HG03280 (cell line): ENCODE results near the gene IMP4.

Source experiments
- ATAC-seq: cut with Tn5 transposase; IDR thresholded peaks from one replicate; pipeline ENCODE4 v1.9.1; 2021; ENCODE audit warnings: mild to moderate bottlenecking, moderate library complexity; ENCODE audit not compliant: unreplicated experiment

Gene IMP4

DNA sequence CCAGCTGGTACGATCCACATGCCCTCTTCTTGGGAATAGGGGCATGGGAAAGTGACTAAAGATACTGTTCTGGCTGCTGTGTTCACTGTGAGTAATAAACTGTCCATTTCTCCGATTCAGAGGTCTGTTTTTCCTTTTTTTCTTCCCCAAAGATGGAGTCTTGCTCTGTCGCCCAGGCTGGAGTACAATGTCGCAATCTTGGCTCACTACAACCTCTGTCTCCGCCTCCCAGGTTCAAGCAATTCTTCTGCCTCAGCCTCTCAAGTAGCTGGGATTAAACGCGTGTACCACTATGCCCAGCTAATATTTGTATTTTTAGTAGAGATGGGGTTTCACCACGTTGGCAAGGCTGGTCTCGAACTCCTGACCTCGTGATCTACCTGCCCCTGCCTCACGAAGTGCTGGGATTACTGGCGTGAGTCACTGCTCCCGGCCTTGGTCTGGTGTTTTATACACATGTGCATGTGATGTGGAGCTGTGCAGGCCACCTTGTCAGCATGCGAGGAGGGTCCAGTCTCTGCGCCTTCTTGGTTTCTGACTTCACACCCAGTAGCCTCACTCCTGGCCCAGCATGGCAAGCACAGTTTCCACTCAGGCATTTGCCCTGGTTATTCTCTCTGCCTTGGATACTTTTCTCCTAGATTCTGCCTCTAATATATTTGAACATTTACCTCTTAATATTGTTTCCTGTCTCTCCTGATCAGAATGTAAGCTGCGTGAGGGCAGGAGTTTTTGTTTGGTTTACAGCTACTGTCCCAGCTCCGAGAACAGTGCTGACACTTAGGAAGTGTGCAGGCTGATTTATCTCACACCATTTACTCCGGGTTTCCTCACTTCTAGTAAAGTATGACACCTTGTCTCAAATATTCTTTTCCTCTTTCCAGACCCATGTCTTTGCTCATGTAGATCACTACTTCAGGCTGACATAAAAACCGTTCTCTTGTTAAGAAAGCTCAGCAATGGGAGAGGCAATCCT lies 32.9 kb downstream of the IMP4 start:
- ATAC-seq, result no peak

DNA sequence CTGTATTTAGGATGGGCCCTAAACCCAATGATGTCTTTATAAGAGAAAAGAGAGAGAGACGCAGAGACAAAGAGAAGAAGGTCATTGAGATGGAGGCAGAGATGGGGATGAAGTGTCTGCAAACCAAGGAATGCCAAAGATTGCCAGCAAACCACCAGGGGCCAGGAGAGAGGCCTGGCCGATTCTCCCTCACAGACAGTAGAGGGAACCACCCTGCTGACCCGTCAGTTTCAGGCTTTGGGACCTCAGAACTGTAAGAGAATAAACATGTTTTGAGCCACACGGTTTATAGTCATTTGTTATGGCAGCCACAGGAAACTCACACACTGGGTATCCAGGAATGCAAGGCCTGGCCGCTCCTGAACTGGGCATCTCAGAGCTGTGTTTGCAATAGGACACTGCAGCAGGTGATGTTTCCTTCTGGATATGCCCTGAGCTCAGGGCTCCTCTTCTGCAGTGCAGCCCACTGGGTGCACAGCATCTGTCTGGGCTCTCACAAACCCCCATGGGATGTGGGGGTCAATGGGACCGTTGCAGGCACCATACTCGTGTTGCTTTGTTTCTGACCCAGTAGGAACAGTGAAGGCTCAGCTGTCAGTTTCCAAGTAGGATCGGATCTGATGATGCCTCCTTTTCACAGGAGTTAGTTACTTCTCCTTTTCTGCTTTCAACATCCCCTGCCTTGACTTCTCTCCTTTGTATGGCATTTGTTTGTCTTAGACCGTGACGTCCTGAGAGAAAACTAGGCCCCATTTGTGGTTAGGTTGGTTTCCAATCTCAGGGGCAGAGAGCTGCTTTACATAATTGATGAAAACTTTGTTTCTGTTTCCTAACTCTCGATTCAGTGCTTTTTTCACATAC lies 34.0 kb downstream of the IMP4 start:
- peak; percentile 54 for ATAC-seq

DNA sequence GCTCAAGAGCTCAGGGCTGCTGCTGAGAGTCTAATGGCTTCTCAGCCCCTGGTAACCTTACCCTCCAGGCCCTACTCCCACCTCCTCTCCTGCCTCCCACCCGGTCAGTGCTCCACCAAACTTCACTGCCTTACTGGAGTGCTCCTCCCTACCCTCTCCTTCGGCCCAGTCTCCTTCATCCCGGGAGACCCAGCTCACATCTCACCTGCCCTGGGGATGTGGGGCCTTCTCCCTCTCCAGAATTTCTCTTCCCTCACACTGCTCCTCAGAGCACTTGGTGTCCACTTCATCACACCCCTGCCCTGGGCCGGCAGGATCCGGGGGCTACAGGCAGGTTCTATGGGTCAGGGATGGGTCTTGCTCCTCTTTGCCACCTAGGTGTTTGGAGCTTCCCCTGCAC lies 34.8 kb downstream of the IMP4 start:
- no peak for ATAC-seq

DNA sequence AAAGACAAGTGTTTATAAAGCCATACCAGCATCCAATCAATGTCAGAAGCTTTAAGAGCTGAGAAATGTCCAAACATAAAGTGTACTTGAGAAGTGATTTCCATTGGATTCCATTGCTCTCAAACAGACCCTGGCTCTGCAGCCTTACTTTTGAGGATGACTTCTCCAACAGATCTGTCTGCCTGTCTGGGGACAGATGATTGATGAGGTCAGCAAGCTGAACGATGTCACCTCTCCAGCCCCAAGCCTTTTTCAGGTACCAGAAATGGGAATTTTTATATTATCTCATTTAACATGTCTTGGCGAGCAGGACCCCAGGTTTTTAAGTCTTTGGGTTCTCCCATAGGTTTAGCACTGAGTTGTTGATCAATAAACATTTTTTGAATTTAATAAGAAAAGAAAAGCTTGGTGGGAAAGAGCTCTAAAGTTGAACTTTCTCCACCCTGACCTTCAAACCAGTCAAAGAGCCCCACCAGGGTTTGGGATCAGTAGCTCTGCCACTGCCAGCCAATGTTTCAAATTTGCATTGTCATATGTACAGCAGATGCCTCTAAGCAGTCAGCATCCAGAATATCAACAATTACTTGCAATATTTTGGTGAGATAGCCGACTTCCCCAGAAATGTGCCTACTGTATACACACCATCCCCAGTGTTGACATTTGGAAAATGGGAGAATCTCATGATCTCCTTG lies 35.7 kb downstream of the IMP4 start:
- ATAC-seq, result no peak

DNA sequence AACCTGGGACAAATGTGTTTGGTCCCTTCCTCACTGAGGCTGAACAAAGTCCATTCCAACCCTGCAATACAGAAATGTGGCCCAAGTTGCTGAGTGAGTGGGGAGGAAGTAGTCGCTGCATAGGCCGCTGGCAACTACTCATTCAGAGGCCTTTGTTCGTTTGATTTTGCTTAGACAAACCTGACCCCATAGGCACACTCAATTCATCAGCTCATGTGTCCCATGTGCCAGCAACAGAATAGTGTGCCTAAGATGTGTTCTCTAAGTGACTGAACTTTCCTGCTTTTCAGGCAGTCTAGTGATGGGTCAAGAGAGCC lies 36.2 kb downstream of the IMP4 start:
- no peak for ATAC-seq

DNA sequence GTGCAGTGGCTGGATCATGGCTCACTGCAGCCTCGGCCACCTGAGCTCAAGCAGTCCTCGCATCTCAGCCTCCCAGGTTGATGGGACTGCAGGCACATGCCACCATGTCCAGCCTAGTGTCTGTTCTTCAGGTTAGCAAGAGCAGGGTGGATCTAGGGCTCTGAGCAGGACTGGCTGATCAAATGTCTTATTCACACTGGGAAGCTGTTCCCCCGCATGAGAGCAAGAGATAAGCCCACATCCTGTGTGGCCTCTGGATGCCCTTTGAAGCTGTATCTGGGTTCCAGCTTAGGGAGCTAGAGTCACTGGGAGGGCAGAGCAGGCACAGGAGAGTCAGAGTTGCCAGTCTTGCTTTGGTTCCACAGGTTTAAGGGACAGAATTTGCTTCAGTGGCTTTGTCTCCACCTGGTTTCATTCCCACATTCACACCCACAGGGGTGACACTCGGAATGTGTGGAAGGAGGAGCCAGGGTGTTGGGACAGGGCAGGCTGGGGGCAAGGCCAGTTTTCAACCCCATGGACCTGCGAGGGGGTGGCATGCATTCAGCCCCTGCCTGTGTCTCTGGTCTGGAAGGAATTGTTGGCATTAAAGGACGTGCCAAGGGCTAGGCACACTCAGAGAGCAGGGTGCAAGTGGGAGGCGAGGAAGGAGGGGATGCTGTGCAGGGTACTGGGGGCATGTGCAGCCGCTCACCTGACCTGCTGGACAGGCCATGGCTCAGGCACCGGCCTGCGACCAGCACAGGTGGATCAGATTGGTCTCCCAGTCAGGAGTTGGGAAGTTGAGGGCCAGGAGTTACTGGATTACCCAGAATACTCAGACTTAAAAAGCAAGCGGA lies 37.6 kb downstream of the IMP4 start:
- no peak for ATAC-seq

DNA sequence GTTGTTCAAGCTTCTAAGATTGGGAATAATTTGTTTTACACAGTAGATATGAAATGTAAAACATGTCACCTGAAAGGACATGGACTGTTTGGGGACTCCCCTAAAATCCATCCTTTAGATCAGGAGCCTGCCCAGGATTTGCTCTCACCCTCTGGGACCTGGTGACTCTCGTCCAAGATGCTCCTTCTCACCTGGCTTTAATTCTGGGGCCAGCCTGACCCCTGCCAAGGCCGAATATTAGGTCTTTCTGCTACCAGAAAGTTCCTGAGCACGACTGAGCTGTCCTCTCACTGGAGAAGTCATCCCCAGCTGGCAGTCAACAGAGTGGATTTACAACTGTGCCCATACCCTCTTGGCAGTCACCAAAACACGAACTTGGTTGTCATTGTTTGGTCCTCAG lies 38.4 kb downstream of the IMP4 start:
- ATAC-seq, result no peak

- ATAC-seq, result no peak
Observed at GRCh38 chr2:130381619-130382018, 38.9 kb downstream of the IMP4 start.

- no peak for ATAC-seq
Observed at GRCh38 chr2:130382313-130382917, 39.7 kb downstream of the IMP4 start.

GRCh38 chr2:130385709-130386108 lies 43.0 kb downstream of the IMP4 start:
- no peak for ATAC-seq

- no peak for ATAC-seq
Observed at GRCh38 chr2:130387071-130387400, 44.3 kb downstream of the IMP4 start.

DNA sequence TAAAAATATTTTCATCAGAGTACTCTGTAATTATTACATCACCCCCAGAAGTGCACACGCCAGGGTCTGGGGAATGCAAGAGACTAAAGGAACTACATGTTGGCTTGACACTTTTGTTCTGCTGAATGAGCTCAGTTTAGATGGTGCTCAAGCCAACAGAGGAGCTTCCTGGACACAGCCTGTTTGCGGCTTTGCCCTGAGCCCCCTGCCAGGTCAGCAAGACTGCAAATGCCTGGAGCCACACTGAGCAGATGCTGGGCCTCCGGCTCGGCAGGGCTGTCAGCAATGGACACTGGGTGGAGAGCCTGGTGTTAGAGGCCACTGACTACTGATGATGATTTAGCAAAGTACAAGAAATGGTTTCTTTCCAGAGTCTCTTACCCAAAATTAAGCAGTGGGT lies 45.1 kb downstream of the IMP4 start:
- no peak for ATAC-seq

DNA sequence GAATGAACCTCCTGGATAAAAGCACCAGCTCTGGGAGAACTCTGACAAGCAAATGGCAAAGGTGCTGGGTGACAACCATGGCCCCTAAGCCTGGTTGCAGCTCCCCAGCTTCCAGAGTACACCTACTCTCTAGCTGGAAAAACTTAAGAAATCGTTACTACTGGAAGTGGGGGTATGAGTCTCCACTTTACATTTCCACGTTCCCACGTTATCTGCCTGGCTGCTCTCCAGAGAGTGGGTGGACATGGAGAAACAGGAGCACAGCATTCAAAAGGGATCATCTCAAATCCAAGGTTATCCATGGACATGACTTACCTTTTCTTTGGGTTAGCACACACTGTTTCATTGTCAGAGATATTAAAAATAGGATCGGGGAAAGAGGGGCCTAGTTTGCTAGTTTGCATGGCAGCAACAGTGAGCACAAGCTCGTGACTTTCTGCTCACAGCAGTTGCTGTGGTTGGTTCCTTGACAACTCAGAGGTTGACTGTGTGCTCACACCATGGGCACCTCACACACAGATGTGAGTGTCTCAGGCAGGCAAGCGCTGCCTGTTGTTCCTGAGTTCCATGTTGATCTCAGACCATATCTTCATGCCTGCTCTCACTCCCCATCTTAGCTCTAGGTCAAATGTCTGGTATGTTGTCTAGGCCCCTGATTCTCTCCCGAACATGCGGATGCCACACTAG lies 45.7 kb downstream of the IMP4 start:
- no peak for ATAC-seq

DNA sequence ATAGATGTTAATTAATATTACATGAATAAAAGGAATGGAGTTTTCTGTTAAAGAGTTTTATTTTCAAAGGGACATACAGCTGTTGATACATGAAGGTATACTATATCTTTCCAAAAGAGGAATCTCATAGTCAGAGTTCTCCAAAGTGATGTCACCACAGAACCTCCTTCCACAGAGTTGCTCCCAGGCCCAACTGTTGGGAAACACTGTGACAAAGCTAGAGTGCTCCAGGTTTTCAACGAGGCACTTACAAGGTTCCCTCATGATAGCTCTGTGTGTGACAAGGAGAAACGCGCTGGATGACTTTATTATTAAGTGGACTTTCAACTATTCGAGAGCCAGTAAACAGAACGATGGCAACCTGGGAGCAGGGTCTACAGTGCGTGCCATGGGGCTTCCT lies 46.7 kb downstream of the IMP4 start:
- ATAC-seq, result no peak

DNA sequence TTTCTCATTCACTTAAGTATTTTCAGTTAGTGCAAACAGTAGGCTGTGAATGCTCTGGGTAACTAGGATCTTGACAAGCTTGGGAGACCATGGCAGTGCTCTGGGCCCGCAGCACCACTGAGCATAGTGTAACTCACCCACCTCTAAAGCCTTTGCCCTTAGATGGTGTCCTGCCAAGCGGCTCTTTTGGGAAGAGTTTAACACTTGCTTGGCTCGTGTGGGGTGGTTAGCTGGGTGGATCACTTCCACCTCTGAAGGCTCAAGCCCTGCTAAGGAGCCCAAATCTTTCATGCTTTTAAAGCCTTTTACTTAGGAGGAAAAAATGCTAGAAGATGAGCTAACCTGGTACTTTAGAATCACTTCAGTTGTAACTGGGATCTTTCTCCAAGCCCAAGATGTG lies 47.1 kb downstream of the IMP4 start:
- ATAC-seq, result no peak

DNA sequence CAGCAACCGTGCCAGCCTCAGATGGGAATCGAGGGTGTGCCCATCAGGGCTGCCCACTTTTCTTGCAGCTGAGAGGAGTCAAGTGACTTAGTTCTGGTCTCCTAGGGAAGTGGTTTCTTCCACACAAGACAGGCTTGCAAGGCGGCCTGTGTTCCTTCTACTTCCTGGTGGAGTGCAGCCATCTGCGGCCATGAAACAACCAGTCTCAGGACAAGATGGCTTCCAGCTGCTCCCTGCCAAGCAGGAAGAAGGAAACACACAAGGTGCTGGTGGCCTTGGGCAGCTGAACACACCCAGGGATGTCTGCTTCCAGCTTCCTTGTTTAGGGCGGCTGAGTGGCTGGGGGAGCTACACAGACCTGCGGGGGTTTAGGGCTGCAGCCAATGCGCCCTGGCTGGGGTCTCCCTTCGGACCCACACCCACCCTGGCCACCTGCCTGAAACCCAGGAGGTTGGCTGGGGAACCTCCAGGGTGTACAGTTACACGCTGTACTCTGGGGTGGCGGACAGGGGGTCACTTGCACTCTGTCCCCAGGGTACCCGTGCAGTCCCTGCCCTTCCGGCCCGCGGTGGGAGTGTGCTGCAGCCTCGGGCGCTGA lies 47.9 kb downstream of the IMP4 start:
- peak; percentile 20 for ATAC-seq

GRCh38 chr2:130391058-130391871 lies 48.6 kb downstream of the IMP4 start:
- ATAC-seq, result peak; percentile 97

GRCh38 chr2:130391872-130392670 lies 49.4 kb downstream of the IMP4 start:
- no peak for ATAC-seq
